HG03378 (cell line): Measurements from ENCODE around the gene TRIO.

ENCODE experiments used
- ATAC-seq: cut with Tn5 transposase; IDR thresholded peaks from one replicate; pipeline ENCODE4 v1.9.1; 2021; ENCODE audit warnings: mild to moderate bottlenecking, moderate library complexity; ENCODE audit not compliant: unreplicated experiment

TRIO gene

DNA sequence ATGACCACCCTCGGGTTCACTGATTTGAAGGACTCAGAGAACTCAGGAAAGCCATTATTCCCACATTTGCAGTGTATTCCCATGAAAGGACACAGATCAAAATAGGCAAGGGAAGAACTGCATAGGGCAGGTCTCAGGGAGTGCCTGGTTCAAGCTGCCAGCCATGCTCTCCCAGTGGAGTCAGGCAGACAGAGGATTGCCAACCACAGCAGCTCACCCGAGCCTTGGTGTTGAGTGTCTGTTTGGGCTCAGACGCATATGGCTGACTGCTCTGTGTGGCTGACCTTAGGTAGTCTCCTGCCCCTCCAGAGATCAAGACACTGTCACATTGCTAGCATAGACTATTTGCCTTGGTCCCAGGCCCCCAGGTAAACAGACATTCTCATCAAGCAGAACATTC lies 322.6 kb downstream of the TRIO start:
- no peak for ATAC-seq

DNA sequence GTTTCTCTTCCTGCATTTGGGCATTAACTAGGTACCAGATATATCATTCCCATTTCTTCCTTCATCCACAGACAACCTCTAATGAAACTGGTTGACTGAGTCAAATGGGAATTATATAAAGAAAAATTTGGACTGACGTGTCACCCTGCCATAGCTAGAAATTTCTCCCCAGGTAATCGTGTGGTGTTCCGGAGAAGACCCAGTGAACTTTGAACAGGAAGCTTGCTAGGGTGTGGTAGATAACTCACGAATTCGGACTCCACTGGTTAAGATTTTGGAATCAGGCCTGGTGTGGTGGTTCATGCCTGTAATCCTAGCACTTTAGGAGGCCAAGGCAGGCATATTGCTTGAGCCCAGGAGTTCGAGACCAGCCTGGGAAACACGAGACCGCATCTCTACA lies 324.1 kb downstream of the TRIO start:
- ATAC-seq: no peak

DNA sequence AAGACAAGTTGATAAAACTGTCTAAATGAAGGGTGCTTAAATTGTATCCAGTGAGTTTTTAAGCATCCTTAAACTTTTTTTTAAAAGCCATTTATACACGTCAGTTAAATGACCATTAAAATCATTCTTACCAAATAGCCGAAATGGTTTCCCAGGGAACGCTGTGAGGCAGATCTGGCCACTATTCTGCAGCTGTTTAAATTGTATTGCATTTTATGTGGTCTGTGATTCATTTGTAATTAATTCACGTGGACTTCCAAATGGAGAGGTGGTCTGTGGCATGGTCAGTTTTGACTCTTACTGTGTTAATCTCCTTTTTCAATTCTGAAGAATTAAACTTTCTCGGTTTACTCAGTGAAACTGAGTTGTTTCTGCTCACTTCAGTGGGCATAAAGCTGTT lies 324.7 kb downstream of the TRIO start:
- ATAC-seq: no peak

DNA sequence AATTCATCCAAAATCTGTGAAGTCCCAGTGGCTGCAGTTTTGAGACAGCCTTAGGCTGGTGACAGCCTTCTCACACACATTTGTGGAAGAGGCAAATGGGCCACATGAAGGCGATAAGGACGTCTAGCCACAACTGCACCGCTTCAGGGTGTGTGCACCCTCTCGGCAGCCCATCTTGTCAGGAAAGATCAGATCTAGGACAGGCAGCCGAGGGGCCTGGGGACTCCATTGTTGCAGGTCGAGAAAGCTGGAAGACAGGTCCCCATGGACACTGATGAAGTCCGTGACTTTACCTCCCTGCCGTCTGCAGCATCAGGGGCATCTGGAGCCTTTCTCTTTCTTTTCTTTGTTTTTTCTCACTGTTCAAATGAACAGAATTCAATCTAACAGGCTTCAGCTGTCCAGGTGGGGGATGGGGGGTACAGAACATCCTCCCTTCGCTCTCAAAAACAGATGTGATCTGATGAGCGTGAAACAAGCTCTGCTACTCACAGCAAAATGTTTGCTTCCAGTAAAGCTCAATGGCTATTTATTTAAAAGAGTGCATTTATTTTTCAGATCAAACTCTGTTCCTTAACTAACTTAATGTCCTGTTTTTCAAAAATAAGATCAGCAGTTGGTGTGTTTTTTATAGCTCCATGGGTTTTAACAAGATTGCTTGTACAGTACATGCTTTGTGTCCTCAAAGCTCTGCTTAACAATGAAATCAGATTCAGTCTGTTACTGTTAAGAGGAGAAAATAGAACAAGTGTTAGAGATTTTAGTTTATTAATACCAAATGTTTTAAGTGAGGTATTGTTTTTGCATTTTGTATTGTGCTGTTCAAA lies 326.6 kb downstream of the TRIO start:
- no peak for ATAC-seq

DNA sequence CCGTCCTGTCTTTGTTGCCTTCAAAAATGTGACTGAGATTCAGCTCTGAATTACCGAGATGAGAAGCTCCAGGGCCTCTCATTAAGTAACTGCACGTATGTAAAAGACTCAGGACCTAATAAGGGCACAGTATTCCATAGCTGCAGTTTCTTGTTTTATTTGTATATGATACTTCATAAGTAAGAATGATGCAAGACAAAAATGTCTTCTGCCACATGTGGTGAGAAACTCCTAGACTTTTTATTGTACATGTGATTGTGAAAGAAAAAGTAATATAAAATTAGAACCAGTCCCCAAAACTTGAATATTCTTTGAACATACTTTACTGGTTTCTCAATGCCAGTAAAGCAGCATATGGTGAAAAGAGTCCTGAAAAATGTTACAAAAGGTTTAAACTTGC lies 328.4 kb downstream of the TRIO start:
- ATAC-seq: no peak

DNA sequence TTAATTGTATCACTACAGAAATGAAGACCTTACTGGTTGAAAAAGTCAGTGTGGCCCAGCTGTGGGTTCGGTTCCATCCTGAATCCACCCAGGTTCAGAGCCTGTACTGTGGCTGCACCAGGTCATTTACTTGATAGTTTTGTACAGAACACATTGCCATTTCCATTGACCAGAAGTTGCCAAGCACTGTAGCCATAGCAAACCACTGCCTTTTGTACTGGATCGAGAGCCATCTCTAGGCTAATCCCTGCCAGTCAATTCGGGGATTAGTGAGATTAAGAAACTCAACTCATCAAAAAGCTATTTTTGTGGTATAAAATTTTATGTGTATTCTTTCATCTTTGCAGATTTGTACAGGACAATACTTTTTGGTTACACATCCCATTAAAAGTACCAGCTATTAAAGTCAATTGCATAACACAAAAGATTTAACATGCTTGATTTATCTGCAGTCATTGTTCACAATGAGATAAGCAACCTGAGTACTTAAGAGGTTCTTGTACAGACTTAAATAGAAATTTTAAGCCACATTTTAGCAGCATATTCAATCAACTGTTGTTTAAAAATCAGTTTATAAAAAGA lies 329.9 kb downstream of the TRIO start:
- no peak for ATAC-seq

DNA sequence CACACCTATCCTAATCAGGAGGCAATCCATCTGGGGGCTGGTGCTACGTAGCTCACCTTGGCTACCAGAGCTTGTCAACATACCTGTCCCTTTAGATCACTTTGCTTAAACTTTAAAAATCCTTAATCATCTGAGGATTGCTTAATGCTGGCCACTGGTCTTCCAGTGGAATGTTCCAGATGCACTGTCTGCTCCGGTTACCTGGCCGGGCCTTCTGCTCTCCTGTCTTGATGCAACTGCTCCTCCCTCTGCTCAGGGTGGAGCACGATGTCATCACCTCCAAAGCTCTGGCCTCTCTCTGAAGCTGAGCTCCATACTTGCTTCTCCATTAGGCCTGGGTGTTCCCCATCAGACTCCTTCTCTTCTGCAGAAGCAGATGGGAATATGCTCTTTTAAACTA lies 331.9 kb downstream of the TRIO start:
- no peak for ATAC-seq

DNA sequence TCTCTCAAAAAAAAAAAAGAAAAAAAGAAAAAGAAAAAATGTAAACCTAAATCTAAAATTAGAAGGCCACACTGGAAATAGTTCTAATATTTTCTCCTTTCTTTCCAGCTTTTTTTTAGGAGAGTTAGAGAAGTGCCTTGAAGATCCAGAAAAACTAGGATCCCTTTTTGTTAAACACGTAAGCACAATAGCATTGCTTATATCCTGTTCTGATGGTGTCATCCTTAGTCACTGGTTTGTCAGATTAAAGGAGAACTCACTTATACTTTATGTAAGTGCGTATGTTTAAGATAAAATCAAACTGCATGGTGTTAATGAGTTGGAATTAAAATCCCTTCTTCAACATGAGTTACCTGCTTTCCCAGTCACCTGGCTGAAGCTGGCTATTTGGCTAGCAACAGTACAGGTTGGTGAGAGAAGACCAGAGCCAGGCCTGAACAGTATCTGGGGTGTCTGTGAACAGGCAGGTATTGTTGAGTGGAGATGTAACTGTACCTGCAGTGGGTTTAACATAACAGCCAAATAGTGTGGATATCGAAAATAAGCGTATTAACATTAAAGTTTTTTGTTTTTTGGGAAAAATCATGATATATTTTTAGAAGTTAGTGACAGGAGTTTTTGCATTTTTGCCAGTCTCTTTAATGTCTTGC lies 333.8 kb downstream of the TRIO start:
- ATAC-seq: no peak

DNA sequence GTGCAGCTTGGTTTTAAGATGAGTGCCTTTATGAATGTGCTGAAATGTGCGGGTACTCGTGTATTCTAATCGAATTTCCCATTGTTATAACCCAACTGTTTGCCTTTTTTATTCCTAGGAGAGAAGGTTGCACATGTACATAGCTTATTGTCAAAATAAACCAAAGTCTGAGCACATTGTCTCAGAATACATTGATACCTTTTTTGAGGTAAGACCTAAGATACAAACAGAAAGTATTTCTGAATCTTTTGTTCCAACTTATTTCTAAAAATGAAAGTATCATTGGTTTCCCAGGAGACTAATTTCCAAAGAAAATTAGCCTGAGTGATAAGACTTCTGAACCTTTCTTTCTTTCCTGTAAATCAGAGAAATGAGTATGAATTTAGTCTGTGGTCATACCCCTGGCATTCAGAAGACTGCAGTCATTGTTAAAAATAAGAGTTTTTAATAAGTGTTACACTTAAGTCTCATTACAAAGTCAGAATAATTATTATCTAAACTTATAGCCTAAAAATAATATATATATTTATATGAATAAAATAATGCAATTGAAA lies 336.1 kb downstream of the TRIO start:
- no peak for ATAC-seq

DNA sequence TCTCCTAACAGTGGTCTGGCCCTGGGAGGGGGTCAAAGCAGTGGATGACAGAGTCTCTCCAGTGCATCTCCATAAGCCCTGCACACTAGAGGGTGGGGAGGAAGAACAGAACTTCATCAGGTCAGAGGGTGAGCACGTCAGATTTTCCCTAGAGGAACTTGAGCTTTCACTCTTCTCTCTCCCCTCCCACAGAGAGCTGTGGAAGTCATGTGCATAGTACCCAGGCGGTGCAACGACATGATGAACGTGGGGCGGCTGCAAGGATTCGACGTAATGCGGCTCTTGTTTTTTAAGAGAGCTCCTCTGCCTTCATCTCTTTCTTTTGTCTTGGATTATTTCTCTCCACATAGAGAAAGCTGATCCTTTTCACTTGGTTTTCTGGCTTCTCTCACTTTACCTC lies 338.2 kb downstream of the TRIO start:
- no peak for ATAC-seq

DNA sequence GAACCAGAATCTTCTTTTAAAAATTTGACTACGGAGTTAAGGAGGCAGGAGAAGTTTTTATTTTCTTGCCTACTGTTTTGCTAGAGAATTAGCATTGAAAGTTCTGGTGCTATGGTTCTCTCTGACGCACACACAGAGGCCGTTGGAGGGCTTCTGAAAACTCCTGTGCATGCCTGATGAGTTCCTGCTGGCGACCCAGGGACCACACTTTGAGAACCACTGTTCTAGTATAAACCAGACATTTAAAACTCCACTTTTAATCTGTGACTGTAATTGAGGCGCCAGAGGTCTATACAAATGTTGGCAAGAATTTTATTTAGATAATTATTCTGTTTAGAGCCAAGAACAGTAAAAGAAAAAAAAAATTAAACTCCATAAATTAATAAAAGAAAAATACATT lies 338.9 kb downstream of the TRIO start:
- no peak for ATAC-seq

DNA sequence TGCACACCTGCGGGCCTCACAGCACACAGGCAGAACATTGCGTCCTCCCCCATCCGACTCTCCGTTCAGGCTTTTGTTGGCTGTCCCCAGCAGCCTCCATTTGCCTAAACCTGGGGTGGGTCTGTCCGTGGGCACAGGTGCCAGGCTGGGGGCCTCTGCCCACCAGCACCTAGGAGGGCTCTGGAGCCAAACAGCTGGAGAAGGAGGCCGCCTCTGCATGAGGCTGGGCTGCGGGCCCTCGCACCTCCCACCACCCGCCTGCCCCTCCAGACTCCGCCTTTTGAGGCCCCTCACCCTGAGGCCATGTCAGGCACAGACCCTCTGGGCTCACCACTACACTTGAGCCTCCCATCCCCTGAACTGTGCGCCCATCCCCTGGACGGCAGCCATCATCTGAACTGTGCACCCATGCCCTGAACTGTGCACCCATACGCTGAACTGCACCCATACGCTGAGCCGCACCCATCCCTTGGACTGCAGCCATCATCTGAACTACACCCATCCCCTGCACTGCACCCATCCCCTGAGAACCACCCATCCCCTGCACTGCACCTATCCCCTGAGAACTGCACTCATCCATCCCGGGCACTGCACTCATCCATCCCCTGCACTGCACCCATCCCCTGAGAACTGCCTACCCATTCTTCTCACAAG lies 340.5 kb downstream of the TRIO start:
- ATAC-seq: no peak

DNA sequence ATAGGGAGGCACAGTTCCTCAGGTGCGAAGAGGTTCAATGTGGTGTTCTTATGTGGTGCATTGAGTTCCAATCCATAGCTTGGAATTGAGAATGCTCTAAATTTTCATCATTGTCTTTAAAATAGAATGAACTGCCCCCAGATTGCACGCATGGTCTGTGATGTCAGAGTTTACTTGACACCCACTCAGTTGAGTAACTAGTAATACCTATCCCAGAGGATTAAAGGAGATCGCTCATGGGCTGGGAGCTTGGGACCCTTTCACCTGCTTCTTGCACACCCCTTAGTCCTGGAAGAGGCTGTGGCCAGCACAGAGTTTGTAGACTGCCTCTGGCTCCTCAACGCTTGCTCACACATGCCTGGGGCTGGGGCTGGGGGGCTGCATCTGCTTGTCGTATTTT lies 343.3 kb downstream of the TRIO start:
- ATAC-seq: no peak

DNA sequence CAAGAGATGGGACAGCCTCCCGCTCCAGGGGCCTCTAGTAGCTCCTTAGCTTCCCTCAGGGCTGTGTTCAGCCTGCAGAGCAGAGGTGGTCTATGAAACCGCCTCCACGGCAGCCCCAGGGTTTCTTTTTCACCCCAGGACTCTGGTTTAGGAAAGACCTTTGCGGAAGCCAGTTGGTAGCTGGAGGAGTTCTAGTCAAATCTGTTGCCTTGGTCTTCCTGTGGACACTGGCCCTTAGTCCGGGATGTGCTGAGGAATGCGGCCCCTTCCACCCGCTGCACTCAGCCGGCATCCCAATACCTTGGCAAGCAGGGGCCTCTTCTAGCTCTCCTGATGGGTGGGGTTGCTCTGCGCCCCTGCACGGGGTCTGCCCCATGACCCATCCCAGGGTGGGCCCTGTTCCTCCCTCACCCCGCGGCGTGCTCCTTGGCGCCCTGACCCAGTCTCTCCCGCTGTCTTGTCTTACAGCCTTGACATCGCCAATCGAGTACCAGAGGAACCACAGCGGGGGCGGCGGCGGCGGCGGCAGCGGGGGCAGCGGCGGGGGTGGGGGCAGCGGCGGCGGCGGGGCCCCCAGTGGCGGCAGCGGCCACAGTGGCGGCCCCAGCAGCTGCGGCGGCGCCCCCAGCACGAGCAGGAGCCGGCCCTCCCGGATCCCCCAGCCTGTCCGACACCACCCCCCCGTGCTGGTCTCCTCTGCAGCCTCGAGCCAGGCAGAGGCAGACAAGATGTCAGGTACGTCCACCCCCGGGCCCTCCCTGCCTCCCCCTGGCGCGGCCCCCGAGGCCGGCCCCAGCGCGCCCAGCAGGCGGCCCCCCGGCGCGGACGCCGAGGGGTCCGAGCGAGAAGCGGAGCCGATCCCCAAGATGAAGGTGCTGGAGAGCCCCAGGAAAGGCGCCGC lies 344.1 kb downstream of the TRIO start:
- no peak for ATAC-seq

DNA sequence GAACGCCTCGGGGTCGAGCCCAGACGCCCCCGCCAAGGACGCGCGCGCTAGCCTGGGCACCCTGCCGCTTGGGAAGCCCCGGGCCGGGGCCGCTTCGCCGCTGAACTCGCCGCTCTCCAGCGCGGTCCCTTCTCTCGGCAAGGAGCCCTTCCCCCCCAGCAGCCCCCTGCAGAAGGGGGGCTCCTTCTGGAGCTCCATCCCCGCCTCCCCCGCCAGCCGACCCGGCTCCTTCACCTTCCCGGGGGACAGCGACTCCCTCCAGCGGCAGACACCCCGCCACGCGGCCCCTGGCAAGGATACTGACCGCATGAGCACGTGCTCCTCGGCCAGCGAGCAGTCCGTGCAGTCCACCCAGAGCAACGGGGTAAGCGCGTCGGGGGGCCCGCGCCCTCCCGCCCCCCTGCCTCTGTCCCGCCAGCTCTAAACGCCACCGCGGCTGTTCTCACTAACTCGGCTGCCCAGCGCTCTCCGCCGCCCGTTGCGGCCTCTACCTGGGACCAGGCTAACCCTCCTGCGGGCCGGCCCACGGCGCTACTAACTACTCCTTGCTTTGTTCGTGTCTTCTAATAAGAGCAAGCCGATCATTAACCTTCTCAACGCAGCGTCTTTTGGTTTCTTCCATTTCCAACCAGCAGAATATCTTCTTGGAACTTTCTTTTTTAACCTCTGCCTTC lies 344.9 kb downstream of the TRIO start:
- no peak for ATAC-seq

DNA sequence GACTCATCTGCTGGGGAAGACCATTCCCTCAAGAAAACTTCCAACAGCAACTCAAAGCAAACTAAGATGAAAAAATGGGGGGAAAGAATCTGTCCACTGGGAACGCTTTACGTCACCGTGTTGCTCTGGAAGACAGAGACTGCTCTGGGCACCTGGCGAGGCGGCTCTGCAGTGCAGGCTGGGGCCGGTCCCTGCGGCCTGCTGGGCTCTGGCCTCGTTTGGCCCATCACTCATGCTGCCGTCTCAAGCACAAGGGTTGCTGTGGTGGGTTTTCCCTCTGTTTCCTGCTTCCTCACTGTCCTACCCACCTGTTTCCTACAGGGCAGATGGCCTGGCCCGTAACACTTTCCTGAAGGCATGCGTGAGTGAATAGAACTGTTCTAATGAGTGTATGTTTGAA lies 345.6 kb downstream of the TRIO start:
- no peak for ATAC-seq

DNA sequence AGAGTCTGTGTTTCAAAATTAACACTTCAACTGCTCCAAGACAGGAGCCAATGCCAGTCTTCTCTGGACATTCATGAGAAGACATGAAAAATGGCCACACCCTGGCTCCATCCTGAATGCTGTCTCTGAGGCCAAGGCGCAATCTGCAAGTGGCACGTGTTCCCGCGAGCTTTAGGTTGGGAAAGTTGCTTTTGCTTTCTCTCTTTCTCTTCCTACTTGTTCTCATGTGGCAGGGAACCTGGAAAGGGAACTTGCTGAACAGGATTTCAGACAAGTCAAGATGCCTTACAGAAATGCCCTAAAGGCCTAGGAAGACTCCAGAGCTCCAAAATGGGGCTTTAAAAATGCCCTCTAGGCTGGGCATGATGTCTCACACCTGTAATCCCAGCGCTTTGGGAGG lies 346.5 kb downstream of the TRIO start:
- no peak for ATAC-seq

DNA sequence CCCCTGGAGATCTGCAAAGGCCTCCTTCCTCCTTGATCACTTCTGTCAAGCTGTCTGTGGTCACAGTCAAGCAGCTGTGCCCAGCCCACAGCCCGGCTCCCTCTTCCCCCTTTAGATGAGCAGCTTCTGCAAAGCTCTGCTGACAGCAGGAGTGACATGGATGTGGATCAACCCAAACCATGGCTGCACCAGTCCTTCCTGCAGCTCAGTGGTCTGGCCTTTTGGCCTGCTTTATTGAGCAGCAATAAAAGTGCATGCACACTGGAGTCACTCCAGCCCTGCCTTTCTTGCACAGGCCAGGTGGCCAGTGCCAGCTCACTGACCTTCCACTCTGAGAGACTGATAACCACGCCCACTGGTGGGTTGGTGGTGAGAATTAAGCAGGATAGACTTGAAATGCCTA lies 347.2 kb downstream of the TRIO start:
- ATAC-seq: no peak

DNA sequence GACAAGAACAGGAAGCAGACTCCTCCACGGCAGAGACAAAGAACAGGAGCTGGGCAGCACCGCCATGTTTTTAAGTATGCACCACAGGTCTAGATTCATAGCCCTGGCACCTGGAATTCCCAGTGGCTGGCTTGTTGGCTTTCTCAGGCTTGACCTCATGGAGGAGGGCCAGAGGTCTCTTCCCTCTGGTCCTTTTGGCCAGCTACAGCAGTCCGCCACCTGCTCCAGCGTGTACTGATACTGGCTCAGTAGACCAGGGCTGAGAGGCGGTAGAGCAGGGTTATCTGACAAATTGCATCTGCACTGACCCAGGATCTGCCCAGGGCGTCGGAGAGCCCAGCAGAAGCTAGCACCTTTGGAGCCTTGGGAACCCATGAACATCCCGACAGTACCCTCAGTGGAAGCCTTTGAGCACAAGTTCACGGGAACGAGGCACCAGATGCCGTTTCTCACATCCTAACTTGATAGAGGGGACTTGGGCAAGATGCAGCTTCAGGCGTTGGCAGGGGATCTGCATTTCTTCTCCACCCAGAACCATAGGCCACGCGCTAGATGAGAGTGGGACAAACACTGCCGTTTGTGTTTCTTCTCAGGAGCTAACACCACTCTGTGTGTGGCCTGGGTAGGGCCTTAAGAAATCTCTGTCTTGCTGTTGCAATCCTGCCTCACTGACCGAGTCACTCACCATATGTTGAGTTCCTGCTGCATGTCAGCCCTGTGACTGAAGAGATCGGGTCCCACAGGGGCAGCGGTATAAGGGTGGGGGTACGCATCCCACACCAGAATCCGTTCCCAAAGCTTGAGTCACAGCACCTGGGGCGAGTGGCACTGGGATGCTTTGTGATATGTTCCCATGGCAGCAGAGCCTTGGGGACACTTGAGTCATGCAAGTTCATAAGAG lies 348.1 kb downstream of the TRIO start:
- ATAC-seq: no peak
